Activated CD4-positive, alpha-beta memory T cell treated with anti-CD3 and anti-CD28 coated beads, Interleukin-2, amount 10 ng/mL, durations not matched to agents 7 days and 5 days (primary cell): ENCODE measurements around the gene S100A6. TPM values are rescaled to one million over a fixed set of nuclear protein-coding genes. Genes with fewer than 3 reads are reported as not detected.
A peak's percentile ranks its signal among the peaks of the same experiment; 100 is the strongest.
"Not testable (repeated sequence)": the region's sequence is repeated elsewhere in the genome, so short reads cannot be mapped to it uniquely, and the experiment has no call there.

Experiments
- CTCF ChIA-PET: fragments of 350-600 bp; sonication (Branson Sonifier 250); formaldehyde crosslinking; loops from one replicate; lab custom pipeline; 2021; ENCODE audit warnings: antibody characterized with exemption, inconsistent platforms; lab: Charles Lee
- POLR2A ChIA-PET: fragments of 350-600 bp; sonication (Branson Sonifier 250); formaldehyde crosslinking; loops from one replicate; lab custom pipeline; 2021; ENCODE audit warnings: antibody characterized with exemption; lab: Charles Lee
- DNase-seq: peaks from one replicate; pipeline ENCODE4 v3.0.0-alpha.2; 2020
- H3K27ac Mint-ChIP-seq: one replicate; pipeline ENCODE4 v1.8.0; 2021; ENCODE audit warnings: mild to moderate bottlenecking, mixed read lengths
- H3K27me3 Mint-ChIP-seq: one replicate; pipeline ENCODE4 v1.8.0; 2021; ENCODE audit warnings: mixed read lengths
- H3K36me3 Mint-ChIP-seq: one replicate; pipeline ENCODE4 v1.8.0; 2021; ENCODE audit warnings: low read depth, mixed read lengths
- H3K4me1 Mint-ChIP-seq: one replicate; pipeline ENCODE4 v1.8.0; 2021; ENCODE audit warnings: mixed read lengths
- H3K4me3 Mint-ChIP-seq: one replicate; pipeline ENCODE4 v1.8.0; 2021; ENCODE audit warnings: mild to moderate bottlenecking, mixed read lengths
- H3K9me3 Mint-ChIP-seq: one replicate; pipeline ENCODE4 v1.8.0; 2021; ENCODE audit warnings: mixed read lengths
- total RNA-seq, 2 experiments: library from RNA; stranded (reverse); gene quantifications; one replicate each; pipeline ENCODE4 v1.2.3, GENCODE V29; 2021

S100A6 gene
- total RNA-seq, 2 experiments from 2014 or later, result 781 to 799 TPM

GRCh38 chr1:153534226-153534924 lies 1.4 kb downstream of the S100A6 start:
- POLR2A ChIA-PET, result interaction anchor here (1.1 to 7.1 kb wide), 18 partner anchors 9 to 429 kb away, joined by 3 to 281 read pairs (median 10); partner anchors contain the start of genes CHTOP, ILF2, S100A1 and S100A13
- no peaks in the 10 kb centered on the region for H3K27me3 Mint-ChIP-seq
- H3K4me1 Mint-ChIP-seq, result peaks cover 73% of the 10 kb centered on the region
- CTCF ChIA-PET, result interaction anchor here (1.2 to 6.1 kb wide), 12 partner anchors 9 to 99 kb away, joined by 3 to 202 read pairs (median 14); partner anchors contain the start of genes CHTOP, S100A14, S100A2 and S100A3
- DNase-seq, result no peak
- H3K9me3 Mint-ChIP-seq, result no peaks in the 10 kb centered on the region
- H3K27ac Mint-ChIP-seq, result peak overlapping the region; percentile 94
- peaks cover 45% of the 10 kb centered on the region for H3K36me3 Mint-ChIP-seq
- peak overlapping the region; percentile 99 for H3K4me3 Mint-ChIP-seq

DNA sequence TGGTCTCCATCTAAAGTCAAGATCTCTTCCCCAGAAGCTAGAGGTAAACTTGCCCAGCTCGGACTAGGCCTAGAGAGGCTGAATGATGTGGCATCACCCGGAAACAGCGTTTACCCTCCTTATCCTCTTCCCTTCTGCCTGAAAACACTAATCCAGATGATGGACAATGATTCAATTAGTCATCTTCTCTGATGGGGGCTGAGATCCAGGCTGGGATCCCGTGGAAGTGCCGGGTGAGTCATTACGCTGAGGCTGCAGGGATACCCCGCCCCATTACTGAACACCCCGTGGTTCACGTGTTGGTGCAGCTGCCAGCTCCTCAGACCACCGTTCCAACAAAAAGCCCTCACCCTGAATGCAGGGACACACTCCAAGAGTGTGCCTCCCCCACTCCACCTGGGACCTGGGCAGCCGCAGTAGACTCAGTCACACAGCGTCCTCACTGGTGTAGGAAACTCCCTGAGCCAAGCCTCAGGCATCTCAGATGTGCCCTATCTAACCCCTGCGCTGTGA lies 2.0 kb downstream of the S100A6 start:
- POLR2A ChIA-PET, result interaction anchor here (1.1 to 7.1 kb wide), 15 partner anchors 7 to 429 kb away, joined by 3 to 281 read pairs (median 13); partner anchors contain the start of genes CHTOP, S100A2, S100A4 and S100A5

DNA sequence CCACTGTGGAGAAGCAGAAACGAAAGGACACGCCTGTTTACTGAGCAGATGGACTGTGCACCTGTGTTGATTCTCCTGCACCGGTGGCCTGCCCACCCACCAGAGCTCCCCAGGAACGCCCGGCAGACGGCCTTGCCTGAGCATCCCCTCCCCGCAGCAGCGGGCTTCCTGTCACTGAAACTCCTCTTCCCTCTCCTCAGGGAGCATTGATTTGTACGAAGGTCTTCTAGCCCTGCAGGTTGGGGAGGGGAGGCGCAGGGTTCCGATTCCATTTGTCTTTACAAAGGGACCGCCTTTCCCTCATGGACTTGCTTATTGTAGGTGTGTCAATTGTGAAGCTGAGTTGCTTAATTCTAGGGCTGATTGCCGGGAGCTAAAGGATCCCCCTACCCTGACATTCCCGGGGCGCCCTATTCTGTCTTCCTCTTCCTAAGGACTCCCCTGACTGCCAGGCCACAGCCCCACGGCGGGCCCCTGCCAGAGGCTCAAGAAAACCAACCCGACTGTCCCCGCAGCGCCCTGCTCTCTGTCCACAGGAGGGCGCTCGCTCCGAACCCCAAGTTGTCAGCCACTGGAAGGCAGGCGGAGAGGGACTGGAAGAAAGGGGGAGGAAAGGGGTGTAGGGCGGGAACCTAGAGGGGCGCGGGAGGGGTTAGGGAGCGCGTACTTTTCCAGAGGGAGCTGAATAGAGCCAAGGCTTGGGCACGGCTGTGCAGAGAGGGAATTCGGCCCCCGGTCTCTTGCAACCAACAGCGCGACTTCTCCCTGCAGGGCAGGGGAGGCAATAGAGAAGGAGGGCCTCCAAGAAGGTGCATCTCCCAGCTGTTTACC lies 2.8 kb downstream of the S100A6 start:
- Mint-ChIP-seq H3K27me3 (no peaks in the 10 kb centered on the region), H3K4me1 (peaks cover 69% of the 10 kb centered on the region), H3K9me3 (no peaks in the 10 kb centered on the region), H3K27ac (peak overlapping the region; percentile 94), H3K4me3 (peak overlapping the region; percentile 99), H3K36me3 (peaks cover 50% of the 10 kb centered on the region)
- POLR2A ChIA-PET, result interaction anchor here (0.6 to 7.1 kb wide), 24 partner anchors 8 to 458 kb away, joined by 3 to 281 read pairs (median 6); partner anchors contain the start of genes CHTOP, INTS3, RPS27 and S100A2
- peak; percentile 89 for DNase-seq
- CTCF ChIA-PET, result interaction anchor here (0.8 to 6.1 kb wide), 24 partner anchors 8 to 454 kb away, joined by 3 to 202 read pairs (median 8); partner anchors contain the start of genes CHTOP, S100A13, S100A14 and S100A2

More for the DNA sequence above, 2.0 kb downstream of the S100A6 start:
- CTCF ChIA-PET, result interaction anchor here (0.6 to 6.1 kb wide), 17 partner anchors 8 to 100 kb away, joined by 3 to 202 read pairs (median 15); partner anchors contain the start of genes CHTOP, S100A14, S100A2 and S100A3
- Mint-ChIP-seq H3K27me3 (no peaks in the 10 kb centered on the region), H3K27ac (peak overlapping the region; percentile 94), H3K4me3 (peak overlapping the region; percentile 99), H3K36me3 (peaks cover 51% of the 10 kb centered on the region), H3K4me1 (peaks cover 75% of the 10 kb centered on the region), H3K9me3 (no peaks in the 10 kb centered on the region)
- DNase-seq, result peak; percentile 30

DNA sequence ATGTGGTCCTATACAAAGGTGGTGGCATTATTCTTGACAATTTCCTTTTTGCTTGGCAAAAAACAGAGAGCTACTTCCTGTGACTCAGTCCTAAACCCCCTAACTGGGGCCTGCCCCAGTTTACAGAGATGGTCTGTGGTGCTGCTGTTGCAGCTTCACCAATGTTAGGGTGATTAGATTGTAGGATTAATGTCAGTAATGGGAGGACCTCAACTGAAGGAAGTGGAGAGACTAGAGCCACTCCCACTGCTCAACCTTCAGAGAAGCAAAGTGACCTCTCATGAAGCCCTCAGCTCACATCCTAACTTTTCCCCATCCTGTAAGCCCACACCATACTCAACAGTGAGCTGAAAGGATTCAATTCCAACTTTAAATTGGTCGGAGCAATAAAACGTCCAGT lies 3.6 kb downstream of the S100A6 start:
- peak overlapping the region; percentile 94 for H3K27ac Mint-ChIP-seq
- ChIA-PET POLR2A (interaction anchor here (1.0 to 7.1 kb wide), 21 partner anchors 8 to 458 kb away, joined by 3 to 281 read pairs (median 7); partner anchors contain the start of genes CHTOP, INTS3, RPS27 and S100A2), CTCF (interaction anchor here (0.9 to 6.1 kb wide), 23 partner anchors 7 to 455 kb away, joined by 3 to 202 read pairs (median 10); partner anchors contain the start of genes CHTOP, S100A13, S100A14 and S100A2)
- no peaks in the 10 kb centered on the region for H3K27me3 Mint-ChIP-seq
- peaks cover 62% of the 10 kb centered on the region for H3K4me1 Mint-ChIP-seq
- peak; percentile 74 for DNase-seq
- H3K4me3 Mint-ChIP-seq, result peak overlapping the region; percentile 99
- H3K9me3 Mint-ChIP-seq, result no peaks in the 10 kb centered on the region
- peaks cover 46% of the 10 kb centered on the region for H3K36me3 Mint-ChIP-seq

DNA sequence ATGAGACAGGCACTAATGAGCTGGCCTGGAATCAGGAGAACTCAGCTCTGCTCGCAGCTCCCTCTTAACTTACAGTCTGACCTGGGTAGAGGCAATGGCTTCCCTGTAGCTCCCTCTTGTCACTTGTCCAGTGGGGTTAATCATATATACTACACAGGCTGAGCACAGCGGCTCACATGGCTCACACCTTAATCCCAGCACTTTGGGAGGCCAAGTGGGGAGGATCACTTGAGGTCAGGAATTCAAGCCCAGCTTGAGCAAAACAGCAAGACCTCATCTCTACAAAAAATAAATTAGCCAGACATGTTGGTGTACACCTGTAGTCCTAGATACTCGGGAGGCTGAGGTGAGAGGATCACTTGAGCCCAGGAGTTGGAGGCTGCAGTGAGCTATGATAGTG lies 4.2 kb downstream of the S100A6 start:
- ChIA-PET POLR2A (interaction anchor here (1.0 to 7.1 kb wide), 18 partner anchors 8 to 459 kb away, joined by 3 to 281 read pairs (median 8); partner anchors contain the start of genes CHTOP, INTS3, RPS27 and S100A2), CTCF (interaction anchor here (0.9 to 6.1 kb wide), 21 partner anchors 9 to 455 kb away, joined by 3 to 202 read pairs (median 10); partner anchors contain the start of genes CHTOP, S100A13, S100A14 and S100A2)
- Mint-ChIP-seq H3K4me3 (peak overlapping the region; percentile 7), H3K27ac (peak overlapping the region; percentile 94), H3K27me3 (no peaks in the 10 kb centered on the region), H3K9me3 (no peaks in the 10 kb centered on the region), H3K4me1 (peaks cover 57% of the 10 kb centered on the region), H3K36me3 (peaks cover 44% of the 10 kb centered on the region)
- DNase-seq, result no peak

DNA sequence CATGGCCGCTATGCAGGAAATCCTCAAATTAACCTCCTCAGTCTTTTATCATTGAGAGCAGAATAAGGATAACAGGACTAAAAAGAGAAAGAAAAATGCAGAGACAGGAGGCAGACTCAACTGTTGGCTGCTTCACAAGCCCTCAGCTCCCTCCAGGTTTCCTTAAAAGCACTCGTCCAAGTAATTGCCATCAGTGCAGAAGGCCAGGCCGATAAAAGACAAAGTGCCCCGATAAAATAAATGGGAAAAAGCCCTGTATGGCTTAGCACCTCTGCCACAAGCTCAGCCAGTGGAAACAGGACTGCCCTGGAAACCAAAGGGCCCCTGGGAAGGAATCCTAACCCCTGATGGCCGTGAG lies 8.1 kb downstream of the S100A6 start:
- Mint-ChIP-seq H3K4me1 (peaks cover 31% of the 10 kb centered on the region), H3K36me3 (peaks cover 16% of the 10 kb centered on the region), H3K4me3 (no peak overlapping the region), H3K27ac (no peak overlapping the region), H3K9me3 (no peaks in the 10 kb centered on the region), H3K27me3 (no peaks in the 10 kb centered on the region)
- ChIA-PET CTCF (interaction anchor here (1.3 kb wide), 1 partner anchor 16 kb away, joined by 3 read pairs; no protein-coding TSS in a partner anchor), POLR2A (no interaction called here)
- DNase-seq, result no peak

GRCh38 chr1:153527023-153527682 lies 8.6 kb downstream of the S100A6 start:
- H3K36me3 Mint-ChIP-seq, result peaks cover 16% of the 10 kb centered on the region
- ChIA-PET CTCF (interaction anchor here (1.3 kb wide), 1 partner anchor 16 kb away, joined by 3 read pairs; no protein-coding TSS in a partner anchor), POLR2A (no interaction called here)
- H3K27ac Mint-ChIP-seq, result no peak overlapping the region
- no peaks in the 10 kb centered on the region for H3K27me3 Mint-ChIP-seq
- DNase-seq, result no peak
- no peaks in the 10 kb centered on the region for H3K9me3 Mint-ChIP-seq
- H3K4me3 Mint-ChIP-seq, result no peak overlapping the region
- H3K4me1 Mint-ChIP-seq, result peaks cover 28% of the 10 kb centered on the region

GRCh38 chr1:153526132-153526543 lies 9.7 kb downstream of the S100A6 start:
- ChIA-PET CTCF (interaction anchor here (0.8 to 3.1 kb wide), 5 partner anchors 8 to 109 kb away, joined by 3 to 12 read pairs (median 5); partner anchors contain the start of gene S100A6), POLR2A (interaction anchor here (0.9 to 2.6 kb wide), 3 partner anchors 10 to 19 kb away, joined by 3 to 14 read pairs (median 10); partner anchors contain the start of gene S100A6)
- Mint-ChIP-seq H3K36me3 (peaks cover 15% of the 10 kb centered on the region), H3K9me3 (no peaks in the 10 kb centered on the region), H3K4me3 (no peak overlapping the region), H3K4me1 (peaks cover 18% of the 10 kb centered on the region), H3K27ac (no peak overlapping the region), H3K27me3 (no peaks in the 10 kb centered on the region)
- DNase-seq, result no peak

- POLR2A ChIA-PET, result interaction anchor here (0.6 to 2.6 kb wide), 6 partner anchors 10 to 115 kb away, joined by 3 to 14 read pairs (median 3); partner anchors contain the start of genes CHTOP and S100A6
Observed at GRCh38 chr1:153525088-153525728, 10.6 kb downstream of the S100A6 start.

GRCh38 chr1:153522353-153523048 lies 13.3 kb downstream of the S100A6 start:
- not testable (repeated sequence) for H3K4me1 Mint-ChIP-seq, H3K4me3 Mint-ChIP-seq

More at GRCh38 chr1:153525088-153525728, 10.6 kb downstream of the S100A6 start:
- H3K36me3 Mint-ChIP-seq, result peaks cover 12% of the 10 kb centered on the region
- peaks cover 9% of the 10 kb centered on the region for H3K4me1 Mint-ChIP-seq
- no peak for DNase-seq
- no peaks in the 10 kb centered on the region for H3K27me3 Mint-ChIP-seq
- no peak overlapping the region for H3K4me3 Mint-ChIP-seq
- H3K27ac Mint-ChIP-seq, result no peak overlapping the region
- CTCF ChIA-PET, result interaction anchor here (0.7 to 3.1 kb wide), 8 partner anchors 9 to 110 kb away, joined by 3 to 12 read pairs (median 5); partner anchors contain the start of gene S100A6
- H3K9me3 Mint-ChIP-seq, result no peaks in the 10 kb centered on the region

More at GRCh38 chr1:153522353-153523048, 13.3 kb downstream of the S100A6 start:
- not testable (repeated sequence) for H3K9me3 Mint-ChIP-seq, H3K27me3 Mint-ChIP-seq, H3K27ac Mint-ChIP-seq, DNase-seq, H3K36me3 Mint-ChIP-seq
- CTCF ChIA-PET, result interaction anchor here (1.2 to 3.0 kb wide), 4 partner anchors 10 to 45 kb away, joined by 3 to 8 read pairs (median 7); no protein-coding TSS in a partner anchor
- POLR2A ChIA-PET, result interaction anchor here (1.0 to 3.8 kb wide), 4 partner anchors 10 to 111 kb away, joined by 3 to 38 read pairs (median 8); partner anchors contain the start of genes CHTOP and S100A5
